Measurements from ENCODE around the gene TECPR2.
A peak's percentile ranks its signal among the peaks of the same experiment; 100 is the strongest.

TECPR2 gene

GRCh38 chr14:102497998-102498677 lies 135.4 kb downstream of the TECPR2 start:
- no peak for DNase-seq

GRCh38 chr14:102498678-102499265 lies 136.0 kb downstream of the TECPR2 start:
- DNase-seq, result no peak

GRCh38 chr14:102499401-102500157 lies 136.8 kb downstream of the TECPR2 start:
- DNase-seq, result no peak

- peak in 2 of 5 experiments; percentile 12 to 78 for DNase-seq
Observed at GRCh38 chr14:102500158-102500662, 137.5 kb downstream of the TECPR2 start.

- DNase-seq, result no peak
Observed at GRCh38 chr14:102500713-102501112, 138.0 kb downstream of the TECPR2 start.

- no peak for DNase-seq
Observed at GRCh38 chr14:102501751-102502315, 139.1 kb downstream of the TECPR2 start.

GRCh38 chr14:102502571-102502970 lies 139.8 kb downstream of the TECPR2 start:
- no peak for DNase-seq

- no peak for DNase-seq
Observed at GRCh38 chr14:102503641-102504327, 141.0 kb downstream of the TECPR2 start.

- no peak for DNase-seq
Observed at GRCh38 chr14:102504328-102504999, 141.7 kb downstream of the TECPR2 start.

GRCh38 chr14:102505000-102505619 lies 142.4 kb downstream of the TECPR2 start:
- DNase-seq, result no peak

GRCh38 chr14:102505775-102506625 lies 143.3 kb downstream of the TECPR2 start:
- DNase-seq, result no peak

- DNase-seq, result no peak
Observed at GRCh38 chr14:102506626-102506925, 143.8 kb downstream of the TECPR2 start.

GRCh38 chr14:102507081-102507856 lies 144.5 kb downstream of the TECPR2 start:
- peak in 1 of 5 experiments; percentile 73 for DNase-seq

GRCh38 chr14:102507857-102508312 lies 145.1 kb downstream of the TECPR2 start:
- DNase-seq, result no peak

GRCh38 chr14:102508410-102508773 lies 145.7 kb downstream of the TECPR2 start:
- DNase-seq, result no peak

GRCh38 chr14:102508774-102509745 lies 146.3 kb downstream of the TECPR2 start:
- peak in 4 of 5 experiments; percentile 24 to 51 (median 38) for DNase-seq

GRCh38 chr14:102509746-102510615 lies 147.2 kb downstream of the TECPR2 start, which contains the start of gene ANKRD9:
ANKRD9 (minus strand) TSS chr14:102509776; CDS start chr14:102507889, 1,887 bp downstream.
- DNase-seq, result peak; percentile 74 to 91 (median 81)

Measured in T-helper 2 cell (primary cell).